WTC11 (cell line): ENCODE data around the gene RWDD3. TPM values are rescaled to one million over a fixed set of nuclear protein-coding genes. Genes with fewer than 3 reads are reported as not detected.

Experiments used
- ATAC-seq: fragments of 200-7000 bp; cut with Tn5 transposase; 2 replicates; pipeline ENCODE4 v1.10.0; 2021; ENCODE audit warnings: mild to moderate bottlenecking, moderate library complexity
- CTCF ChIA-PET: fragments of 300-600 bp; sonication (Branson Sonifier 250); formaldehyde crosslinking; loops from one replicate; lab custom pipeline; 2021; ENCODE audit warnings: antibody characterized with exemption; lab: Charles Lee
- POLR2A ChIA-PET: fragments of 350-600 bp; sonication (Branson Sonifier 250); formaldehyde crosslinking; loops from one replicate; lab custom pipeline; 2021; ENCODE audit warnings: antibody characterized with exemption; lab: Charles Lee
- DNase-seq: peaks from one replicate; pipeline ENCODE4 v3.0.0; 2021; ENCODE audit warnings: low spot score
- H3K27ac Mint-ChIP-seq: 2 replicates; pipeline ENCODE4 v1.8.0; 2021; ENCODE audit warnings: mixed read lengths
- H3K27me3 Mint-ChIP-seq: 2 replicates; pipeline ENCODE4 v1.8.0; 2021; ENCODE audit warnings: low read depth, mild to moderate bottlenecking, moderate library complexity, mixed read lengths
- H3K36me3 Mint-ChIP-seq: 2 replicates; pipeline ENCODE4 v1.8.0; 2021; ENCODE audit warnings: mixed read lengths
- H3K4me1 Mint-ChIP-seq: 2 replicates; pipeline ENCODE4 v1.8.0; 2022; ENCODE audit warnings: mixed read lengths
- H3K4me3 Mint-ChIP-seq: 2 replicates; pipeline ENCODE4 v1.8.0; 2021; ENCODE audit warnings: mild to moderate bottlenecking, moderate library complexity, mixed read lengths
- H3K9me3 Mint-ChIP-seq: 2 replicates; pipeline ENCODE4 v1.8.0; 2021; ENCODE audit warnings: mixed read lengths
- ELF4 ChIP-seq: sonication (generic); formaldehyde crosslinking; IDR thresholded peaks from 2 replicates; pipeline ENCODE4 v1.8.1; 2022; ENCODE audit warnings: low read depth, mild to moderate bottlenecking, moderate library complexity, missing genetic modification reagents
- EMX1 ChIP-seq: fragments of 250-450 bp; sonication (Bioruptor Pico); IDR thresholded peaks from 2 replicates; pipeline ENCODE4 v1.8.0; 2021; ENCODE audit warnings: mild to moderate bottlenecking
- ERG ChIP-seq: fragments of 250-450 bp; sonication (Bioruptor Pico); IDR thresholded peaks from 2 replicates; pipeline ENCODE4 v1.8.0; 2021; ENCODE audit warnings: mild to moderate bottlenecking
- GRHL2 ChIP-seq: fragments of 250-450 bp; sonication (Bioruptor Pico); IDR thresholded peaks from 2 replicates; pipeline ENCODE4 v1.8.0; 2022; ENCODE audit warnings: mild to moderate bottlenecking, moderate library complexity; ENCODE audit not compliant: insufficient replicate concordance, severe bottlenecking
- MLX ChIP-seq: sonication (generic); formaldehyde crosslinking; IDR thresholded peaks from 2 replicates; pipeline ENCODE4 v1.8.1; 2023; ENCODE audit warnings: mild to moderate bottlenecking, missing genetic modification reagents, moderate library complexity
- NFYB ChIP-seq: sonication (generic); formaldehyde crosslinking; conservative IDR thresholded peaks from 2 replicates; pipeline ENCODE4 v1.8.0; 2022; ENCODE audit warnings: low read depth, missing genetic modification reagents
- NR1H2 ChIP-seq: sonication (generic); formaldehyde crosslinking; IDR thresholded peaks from 2 replicates; pipeline ENCODE4 v1.9.0; 2021; ENCODE audit warnings: mild to moderate bottlenecking, moderate library complexity, missing genetic modification reagents
- PRDM15 ChIP-seq: sonication (generic); formaldehyde crosslinking; IDR thresholded peaks from 2 replicates; pipeline ENCODE4 v1.8.0; 2022; ENCODE audit warnings: missing genetic modification reagents
- SMAD3 ChIP-seq: sonication (generic); formaldehyde crosslinking; IDR thresholded peaks from 2 replicates; pipeline ENCODE4 v1.8.0; 2022; ENCODE audit warnings: missing genetic modification reagents, mild to moderate bottlenecking, borderline replicate concordance
- SOX15 ChIP-seq: fragments of 250-450 bp; sonication (Bioruptor Pico); IDR thresholded peaks from 2 replicates; pipeline ENCODE4 v1.9.0; 2021; ENCODE audit warnings: mild to moderate bottlenecking
- ZNF121 ChIP-seq: sonication (generic); formaldehyde crosslinking; IDR thresholded peaks from 2 replicates; pipeline ENCODE4 v1.8.0; 2023; ENCODE audit warnings: missing genetic modification reagents
- total RNA-seq: library from RNA; stranded (reverse); gene quantifications from 3 replicates; pipeline ENCODE4 v1.2.3, GENCODE V29; 2021
- TF ChIP-seq, protein P1 (sequence below): fragments of 250-450 bp; sonication (Bioruptor Pico); IDR thresholded peaks from 2 replicates; pipeline ENCODE4 v1.9.0; 2021; ENCODE audit warnings: mild to moderate bottlenecking
- TF ChIP-seq, protein P2 (sequence below): sonication (generic); formaldehyde crosslinking; IDR thresholded peaks from 2 replicates; pipeline ENCODE4 v1.8.0; 2023; ENCODE audit warnings: mild to moderate bottlenecking, missing genetic modification reagents

RWDD3 gene
- total RNA-seq, 1 experiment from 2014 or later: 13.9 TPM

GRCh38 chr1:95284420-95284819, 50.4 kb downstream of the RWDD3 start (continued):
- TF ChIP-seq ERG (CRISPR knock-in tag) (no peak), SOX15 (no peak), GRHL2 (no peak)

DNA sequence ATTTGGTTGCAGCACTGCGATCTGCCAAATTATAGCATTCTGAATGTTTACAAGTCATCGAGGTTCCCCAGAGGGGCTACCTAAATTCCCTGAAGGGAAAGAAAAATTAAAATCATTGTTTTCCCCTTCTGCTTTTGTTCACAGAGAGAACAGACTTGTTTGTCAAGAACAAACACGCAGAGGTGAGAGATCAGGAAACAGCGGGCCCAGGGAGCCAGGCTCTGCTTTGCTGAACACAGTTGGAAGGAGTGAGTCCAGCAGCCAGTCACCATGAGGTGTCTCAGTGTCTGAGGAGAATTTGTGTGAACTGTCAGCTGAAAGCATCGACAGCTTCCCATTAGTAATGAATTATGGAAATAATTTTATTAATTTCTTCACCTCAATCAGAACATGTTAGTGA, 52.5 kb downstream of the RWDD3 start:
- no peak overlapping the region for H3K27ac Mint-ChIP-seq
- DNase-seq (no peak), ATAC-seq (peak; percentile 51)
- no peaks in the 10 kb centered on the region for H3K9me3 Mint-ChIP-seq
- TF ChIP-seq ZNF121: peak; percentile 58
- TF ChIP-seq, protein P1, sequence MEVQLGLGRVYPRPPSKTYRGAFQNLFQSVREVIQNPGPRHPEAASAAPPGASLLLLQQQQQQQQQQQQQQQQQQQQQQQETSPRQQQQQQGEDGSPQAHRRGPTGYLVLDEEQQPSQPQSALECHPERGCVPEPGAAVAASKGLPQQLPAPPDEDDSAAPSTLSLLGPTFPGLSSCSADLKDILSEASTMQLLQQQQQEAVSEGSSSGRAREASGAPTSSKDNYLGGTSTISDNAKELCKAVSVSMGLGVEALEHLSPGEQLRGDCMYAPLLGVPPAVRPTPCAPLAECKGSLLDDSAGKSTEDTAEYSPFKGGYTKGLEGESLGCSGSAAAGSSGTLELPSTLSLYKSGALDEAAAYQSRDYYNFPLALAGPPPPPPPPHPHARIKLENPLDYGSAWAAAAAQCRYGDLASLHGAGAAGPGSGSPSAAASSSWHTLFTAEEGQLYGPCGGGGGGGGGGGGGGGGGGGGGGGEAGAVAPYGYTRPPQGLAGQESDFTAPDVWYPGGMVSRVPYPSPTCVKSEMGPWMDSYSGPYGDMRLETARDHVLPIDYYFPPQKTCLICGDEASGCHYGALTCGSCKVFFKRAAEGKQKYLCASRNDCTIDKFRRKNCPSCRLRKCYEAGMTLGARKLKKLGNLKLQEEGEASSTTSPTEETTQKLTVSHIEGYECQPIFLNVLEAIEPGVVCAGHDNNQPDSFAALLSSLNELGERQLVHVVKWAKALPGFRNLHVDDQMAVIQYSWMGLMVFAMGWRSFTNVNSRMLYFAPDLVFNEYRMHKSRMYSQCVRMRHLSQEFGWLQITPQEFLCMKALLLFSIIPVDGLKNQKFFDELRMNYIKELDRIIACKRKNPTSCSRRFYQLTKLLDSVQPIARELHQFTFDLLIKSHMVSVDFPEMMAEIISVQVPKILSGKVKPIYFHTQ (CRISPR knock-in tag): no peak
- POLR2A ChIA-PET: no interaction called here
- H3K36me3 Mint-ChIP-seq: no peaks in the 10 kb centered on the region
- H3K4me3 Mint-ChIP-seq: no peak overlapping the region
- H3K4me1 Mint-ChIP-seq: peaks cover 22% of the 10 kb centered on the region
- CTCF ChIA-PET: interaction anchor here (1.3 kb wide), 1 partner anchor 22 kb away, joined by 4 read pairs; no protein-coding TSS in a partner anchor
- no peaks in the 10 kb centered on the region for H3K27me3 Mint-ChIP-seq

DNA sequence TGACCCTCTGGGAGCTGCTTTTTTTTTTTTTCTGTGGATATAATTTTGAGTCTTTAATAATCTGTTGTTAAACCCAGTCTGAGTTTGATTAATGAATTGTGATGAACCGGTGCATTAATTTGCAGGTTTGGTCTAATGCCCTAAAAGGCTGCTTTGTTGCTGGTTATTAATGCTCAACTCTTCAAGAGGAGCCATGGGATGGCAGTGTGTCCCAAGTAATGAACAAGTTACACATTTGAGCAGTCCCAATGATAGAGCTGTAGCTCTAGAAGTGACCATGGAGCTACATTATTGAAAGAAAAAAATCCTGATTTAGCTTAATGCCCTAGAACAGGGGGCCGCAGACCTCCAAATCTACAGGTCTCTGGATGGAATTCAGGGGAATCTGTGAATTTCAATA, 53.1 kb downstream of the RWDD3 start:
- POLR2A ChIA-PET: no interaction called here
- Mint-ChIP-seq H3K4me3 (no peak overlapping the region), H3K27ac (no peak overlapping the region), H3K36me3 (no peaks in the 10 kb centered on the region), H3K4me1 (peaks cover 18% of the 10 kb centered on the region), H3K27me3 (no peaks in the 10 kb centered on the region), H3K9me3 (no peaks in the 10 kb centered on the region)
- CTCF ChIA-PET: interaction anchor here (0.6 to 1.4 kb wide), 5 partner anchors 21 to 794 kb away, joined by 3 to 4 read pairs (median 4); no protein-coding TSS in a partner anchor
- DNase-seq (no peak), ATAC-seq (0 out of 2 replicates have a peak, but pooled peaks have one; percentile 43)
- no peak for TF ChIP-seq ELF4 (CRISPR knock-in tag)

GRCh38 chr1:95287825-95288224, 53.8 kb downstream of the RWDD3 start:
- H3K4me3 Mint-ChIP-seq: no peak overlapping the region
- H3K4me1 Mint-ChIP-seq: peaks cover 11% of the 10 kb centered on the region
- POLR2A ChIA-PET: no interaction called here
- no peaks in the 10 kb centered on the region for H3K36me3 Mint-ChIP-seq
- TF ChIP-seq PRDM15 (CRISPR knock-in tag) (no peak), EMX1 (CRISPR knock-in tag) (no peak), MLX (CRISPR knock-in tag) (no peak), NR1H2 (CRISPR knock-in tag) (no peak), NFYB (no peak), SMAD3 (no peak)
- TF ChIP-seq, protein P2, sequence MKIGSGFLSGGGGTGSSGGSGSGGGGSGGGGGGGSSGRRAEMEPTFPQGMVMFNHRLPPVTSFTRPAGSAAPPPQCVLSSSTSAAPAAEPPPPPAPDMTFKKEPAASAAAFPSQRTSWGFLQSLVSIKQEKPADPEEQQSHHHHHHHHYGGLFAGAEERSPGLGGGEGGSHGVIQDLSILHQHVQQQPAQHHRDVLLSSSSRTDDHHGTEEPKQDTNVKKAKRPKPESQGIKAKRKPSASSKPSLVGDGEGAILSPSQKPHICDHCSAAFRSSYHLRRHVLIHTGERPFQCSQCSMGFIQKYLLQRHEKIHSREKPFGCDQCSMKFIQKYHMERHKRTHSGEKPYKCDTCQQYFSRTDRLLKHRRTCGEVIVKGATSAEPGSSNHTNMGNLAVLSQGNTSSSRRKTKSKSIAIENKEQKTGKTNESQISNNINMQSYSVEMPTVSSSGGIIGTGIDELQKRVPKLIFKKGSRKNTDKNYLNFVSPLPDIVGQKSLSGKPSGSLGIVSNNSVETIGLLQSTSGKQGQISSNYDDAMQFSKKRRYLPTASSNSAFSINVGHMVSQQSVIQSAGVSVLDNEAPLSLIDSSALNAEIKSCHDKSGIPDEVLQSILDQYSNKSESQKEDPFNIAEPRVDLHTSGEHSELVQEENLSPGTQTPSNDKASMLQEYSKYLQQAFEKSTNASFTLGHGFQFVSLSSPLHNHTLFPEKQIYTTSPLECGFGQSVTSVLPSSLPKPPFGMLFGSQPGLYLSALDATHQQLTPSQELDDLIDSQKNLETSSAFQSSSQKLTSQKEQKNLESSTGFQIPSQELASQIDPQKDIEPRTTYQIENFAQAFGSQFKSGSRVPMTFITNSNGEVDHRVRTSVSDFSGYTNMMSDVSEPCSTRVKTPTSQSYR: no peak
- TF ChIP-seq, all 79 proteins: peak for 0
- Mint-ChIP-seq H3K9me3 (no peaks in the 10 kb centered on the region), H3K27me3 (no peaks in the 10 kb centered on the region), H3K27ac (no peak overlapping the region)
- CTCF ChIA-PET: interaction anchor here (0.6 to 1.4 kb wide), 5 partner anchors 21 to 793 kb away, joined by 3 to 4 read pairs (median 4); no protein-coding TSS in a partner anchor
- no peak for ATAC-seq
- no peak for DNase-seq
